Activated T-cell treated with anti-CD3 and anti-CD28 coated beads, Interleukin-2, amount 50 U/mL, for 72 hours (primary cell): ENCODE data around the gene PPP1R1C. TPM values are rescaled to one million over a fixed set of nuclear protein-coding genes. Genes with fewer than 3 reads are reported as not detected.

ENCODE experiments used
- ATAC-seq, 2 donors: fragments of 150-1000 bp; cut with Tn5 transposase; replicated peaks in 1 of 2; 2 replicates each; pipeline ENCODE4 v1.10.0; 2021; ENCODE audit warnings: moderate library complexity in 2 of 2, mild to moderate bottlenecking in 1 of 2
- DNase-seq, 2 donors: peaks; one replicate each; pipeline ENCODE4 v3.0.0; 2021 to 2022; ENCODE audit warnings: mixed read lengths in 1 of 2
- H3K27ac Mint-ChIP-seq: one replicate; pipeline ENCODE4 v1.8.0; 2022; ENCODE audit warnings: mild to moderate bottlenecking, moderate library complexity, mixed read lengths
- H3K27me3 Mint-ChIP-seq: one replicate; pipeline ENCODE4 v1.8.0; 2022; ENCODE audit warnings: low read depth, mixed read lengths
- H3K36me3 Mint-ChIP-seq, 2 donors: one replicate each; pipeline ENCODE4 v1.8.0; 2022; ENCODE audit warnings: mixed read lengths in 2 of 2, mild to moderate bottlenecking in 1 of 2; ENCODE audit not compliant: insufficient read depth in 2 of 2
- H3K4me1 Mint-ChIP-seq: one replicate; pipeline ENCODE4 v1.8.0; 2022; ENCODE audit warnings: low read depth, mixed read lengths
- H3K4me3 Mint-ChIP-seq, 2 donors: one replicate each; pipeline ENCODE4 v1.8.0; 2022; ENCODE audit warnings: mild to moderate bottlenecking in 2 of 2, mixed read lengths in 2 of 2, moderate library complexity in 2 of 2
- H3K9me3 Mint-ChIP-seq, 2 donors: one replicate each; pipeline ENCODE4 v1.8.0; 2022; ENCODE audit warnings: mixed read lengths in 2 of 2
- total RNA-seq, 2 donors: library from RNA; stranded (reverse); gene quantifications; one replicate each; pipeline ENCODE4 v1.2.3, GENCODE V29; 2022

Gene PPP1R1C, protein sequence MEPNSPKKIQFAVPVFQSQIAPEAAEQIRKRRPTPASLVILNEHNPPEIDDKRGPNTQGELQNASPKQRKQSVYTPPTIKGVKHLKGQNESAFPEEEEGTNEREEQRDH
- total RNA-seq, result not detected

DNA sequence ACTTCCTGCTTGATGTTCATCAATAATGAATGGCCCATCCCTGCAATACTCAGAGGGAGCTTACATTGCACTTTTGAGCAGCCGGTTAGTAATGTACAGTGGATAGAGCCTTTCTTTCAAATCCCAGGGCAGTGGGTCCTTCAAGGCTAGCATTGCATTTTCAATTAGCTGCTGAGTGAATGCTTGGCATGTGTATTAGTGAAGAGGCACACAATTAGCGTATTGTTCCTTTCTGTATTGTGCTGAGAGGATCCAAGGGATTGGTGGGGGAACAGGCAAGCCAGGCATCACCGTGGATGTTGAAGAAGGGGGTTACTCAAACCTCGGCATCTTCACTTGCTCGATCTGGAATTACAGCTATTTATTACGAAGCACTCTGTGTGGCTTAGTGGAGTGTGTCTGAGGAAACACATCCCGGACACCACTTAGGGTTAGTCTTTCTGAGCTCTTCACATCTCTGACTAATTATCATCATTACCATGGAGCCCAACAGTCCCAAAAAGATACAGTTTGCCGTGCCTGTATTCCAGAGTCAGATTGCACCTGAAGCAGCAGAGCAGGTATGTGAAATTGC is at the start of gene PPP1R1C:
PPP1R1C (plus strand) TSS at position 222 of the 574 bp plus-strand sequence; CDS start at position 480, 258 bp downstream.
- Mint-ChIP-seq H3K9me3 (no peaks in the 10 kb centered on the region), H3K36me3 (no peaks in the 10 kb centered on the region), H3K4me1 (no peaks in the 10 kb centered on the region), H3K27ac (no peak within 1 kb of the TSS), H3K4me3 (no peak within 1 kb of the TSS), H3K27me3 (peaks cover 5% of the 10 kb centered on the region)
- DNase-seq, result no peak
- ATAC-seq, result no peak

DNA sequence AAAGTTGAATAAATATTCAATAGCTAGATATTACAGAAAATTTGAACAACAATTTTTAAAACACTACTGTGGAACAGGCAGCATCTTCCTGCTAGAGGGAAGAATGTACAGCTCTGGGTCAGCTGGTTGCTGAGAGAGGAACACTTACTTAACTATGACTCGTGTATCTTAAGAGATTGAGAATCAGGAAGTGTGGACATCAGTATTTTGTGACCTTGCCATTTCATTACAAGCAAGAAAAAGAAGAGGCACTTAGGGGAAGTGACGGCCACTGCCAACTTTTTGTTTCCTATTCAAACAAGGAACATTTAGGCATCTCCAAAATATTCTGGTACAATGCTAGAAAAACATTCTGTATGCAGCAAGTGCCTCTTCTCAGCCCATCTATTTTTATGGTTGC is 48.2 kb upstream of the PPP1R1C start:
- DNase-seq, result no peak
- Mint-ChIP-seq H3K4me1 (no peaks in the 10 kb centered on the region), H3K4me3 (no peak overlapping the region), H3K9me3 (no peaks in the 10 kb centered on the region), H3K36me3 (no peaks in the 10 kb centered on the region), H3K27ac (no peak overlapping the region), H3K27me3 (peaks cover 30% of the 10 kb centered on the region)
- no peak for ATAC-seq

GRCh38 chr2:181943411-181944124 is 42.1 kb upstream of the PPP1R1C start:
- Mint-ChIP-seq H3K36me3 (no peaks in the 10 kb centered on the region), H3K4me1 (peaks cover 5% of the 10 kb centered on the region), H3K9me3 (no peaks in the 10 kb centered on the region), H3K27me3 (peaks cover 31% of the 10 kb centered on the region), H3K27ac (no peak overlapping the region), H3K4me3 (no peak overlapping the region)
- no peak for DNase-seq
- ATAC-seq, result no peak

DNA sequence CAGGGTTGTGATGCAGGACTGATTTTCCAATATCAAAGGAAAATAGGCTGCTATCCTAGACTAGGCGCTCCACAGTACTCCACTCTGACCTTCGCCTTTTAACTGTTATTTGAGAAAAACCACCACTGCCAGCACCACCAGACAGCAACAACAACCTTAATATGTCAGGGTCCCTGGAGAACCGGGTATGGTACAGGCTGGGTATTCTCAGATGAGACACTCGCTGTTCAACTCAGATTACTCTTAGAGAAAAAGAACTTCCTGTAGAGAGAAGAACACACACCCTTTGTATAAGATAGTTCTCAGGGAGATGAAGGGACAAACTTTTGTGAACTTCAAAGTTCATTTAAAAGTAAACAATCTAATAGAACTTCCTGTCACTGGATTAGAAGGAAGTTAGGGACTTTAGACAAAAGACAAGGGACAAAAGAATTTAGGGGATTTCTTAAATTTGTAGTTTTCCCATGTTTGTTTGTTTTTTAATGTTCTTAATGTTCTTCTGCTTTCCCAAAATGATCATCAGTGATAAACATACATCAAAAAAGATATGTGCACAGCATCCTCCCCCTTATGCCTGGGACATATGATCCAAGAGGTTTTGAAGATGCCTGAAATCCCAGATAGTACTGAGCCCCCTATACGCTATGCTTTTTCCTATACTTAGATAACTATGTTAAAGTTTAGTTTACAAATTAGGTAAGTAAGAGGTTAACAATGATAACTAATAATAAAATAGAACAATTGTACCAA is 41.3 kb upstream of the PPP1R1C start:
- H3K9me3 Mint-ChIP-seq, result no peaks in the 10 kb centered on the region
- ATAC-seq, result no peak

GRCh38 chr2:181944914-181945291 is 40.8 kb upstream of the PPP1R1C start:
- DNase-seq (no peak), ATAC-seq (no peak)
- Mint-ChIP-seq H3K27me3 (peaks cover 34% of the 10 kb centered on the region), H3K27ac (no peak overlapping the region), H3K4me3 (no peak overlapping the region), H3K9me3 (no peaks in the 10 kb centered on the region), H3K4me1 (peaks cover 5% of the 10 kb centered on the region), H3K36me3 (no peaks in the 10 kb centered on the region)

More for the DNA sequence above, 41.3 kb upstream of the PPP1R1C start:
- no peak for DNase-seq
- H3K4me1 Mint-ChIP-seq, result peaks cover 5% of the 10 kb centered on the region
- no peak overlapping the region for H3K27ac Mint-ChIP-seq
- peaks cover 31% of the 10 kb centered on the region for H3K27me3 Mint-ChIP-seq
- H3K36me3 Mint-ChIP-seq, result no peaks in the 10 kb centered on the region
- H3K4me3 Mint-ChIP-seq, result no peak overlapping the region

DNA sequence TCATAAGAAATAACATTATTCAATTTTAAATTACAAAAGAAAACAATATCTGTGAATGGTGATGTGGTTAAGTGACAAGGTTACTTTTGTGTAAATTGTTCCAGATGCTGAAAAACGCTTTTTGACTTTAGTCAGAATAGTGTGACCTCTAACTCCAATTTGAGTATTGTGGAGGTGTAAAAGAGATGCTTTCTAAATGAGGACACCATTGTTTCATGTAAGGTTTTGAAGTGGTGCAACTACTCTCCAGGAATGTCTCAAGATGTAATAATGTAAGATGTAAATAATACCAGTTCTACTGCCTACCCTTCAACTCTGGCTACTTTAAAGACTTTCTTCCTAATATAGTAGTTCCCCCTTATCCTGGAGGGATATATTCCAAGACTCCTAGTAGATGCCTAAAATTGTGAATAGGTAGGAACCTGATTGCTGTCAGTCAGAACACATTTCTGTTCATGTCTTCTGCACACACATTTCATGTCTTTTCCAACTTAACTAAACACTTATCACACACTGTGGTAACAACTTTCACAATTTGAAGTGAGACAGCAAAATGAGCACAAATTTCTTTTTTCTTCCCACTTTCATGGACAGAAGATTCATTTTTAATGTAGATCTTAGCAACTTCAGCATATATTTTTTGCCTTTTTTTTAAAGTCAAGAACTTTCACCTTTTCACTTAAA is 39.1 kb upstream of the PPP1R1C start:
- Mint-ChIP-seq H3K9me3 (no peaks in the 10 kb centered on the region), H3K4me1 (peaks cover 10% of the 10 kb centered on the region), H3K4me3 (no peak overlapping the region), H3K27ac (no peak overlapping the region), H3K36me3 (no peaks in the 10 kb centered on the region), H3K27me3 (peaks cover 36% of the 10 kb centered on the region)
- ATAC-seq (peak; percentile 77 to 89), DNase-seq (no peak)

DNA sequence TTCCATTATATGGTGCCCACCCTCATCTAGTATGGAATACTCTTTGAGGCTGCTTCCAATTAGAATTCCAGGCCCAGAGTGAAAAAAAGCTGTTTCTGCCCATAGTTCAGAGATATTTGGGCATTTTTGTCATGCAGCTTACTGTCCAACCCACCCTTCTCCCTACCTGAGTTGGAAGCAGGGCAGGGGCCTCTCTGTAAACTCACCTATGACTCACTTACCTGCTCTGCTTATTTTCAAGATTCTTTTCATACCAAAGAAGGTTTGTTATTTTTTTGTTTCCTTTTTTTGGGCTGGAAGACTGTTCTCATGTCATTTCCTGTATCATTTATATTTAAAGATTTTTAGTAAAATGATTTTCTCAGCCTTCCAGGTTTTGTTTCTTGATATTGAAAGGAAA is 38.4 kb upstream of the PPP1R1C start:
- ATAC-seq (no peak), DNase-seq (no peak)
- Mint-ChIP-seq H3K4me1 (peaks cover 14% of the 10 kb centered on the region), H3K9me3 (no peaks in the 10 kb centered on the region), H3K4me3 (no peak overlapping the region), H3K27me3 (peaks cover 36% of the 10 kb centered on the region), H3K36me3 (no peaks in the 10 kb centered on the region), H3K27ac (no peak overlapping the region)

GRCh38 chr2:181948227-181948626 is 37.4 kb upstream of the PPP1R1C start:
- Mint-ChIP-seq H3K4me3 (no peak overlapping the region), H3K9me3 (no peaks in the 10 kb centered on the region), H3K27me3 (peaks cover 36% of the 10 kb centered on the region), H3K36me3 (no peaks in the 10 kb centered on the region), H3K4me1 (peaks cover 18% of the 10 kb centered on the region), H3K27ac (no peak overlapping the region)
- DNase-seq (no peak), ATAC-seq (no peak)

DNA sequence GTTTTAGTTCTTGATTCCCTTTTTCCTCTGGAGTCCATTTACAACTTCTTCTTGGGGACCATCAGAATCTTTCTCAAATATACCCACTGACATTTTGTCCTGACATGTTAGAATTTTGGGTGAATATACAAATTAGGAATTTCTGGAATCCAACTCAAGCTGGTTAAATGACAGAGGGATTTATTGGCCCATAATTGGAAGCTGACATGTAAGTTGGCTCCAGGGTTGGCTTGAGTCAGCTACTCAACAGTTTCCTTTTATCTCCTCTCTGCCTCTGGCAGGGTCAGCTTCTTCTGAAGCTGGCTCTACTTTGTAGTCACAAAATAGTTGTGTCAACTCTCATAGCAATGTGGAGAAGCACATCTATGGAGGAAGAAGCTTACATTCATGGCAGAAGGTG is 36.6 kb upstream of the PPP1R1C start:
- peaks cover 25% of the 10 kb centered on the region for H3K4me1 Mint-ChIP-seq
- DNase-seq (no peak), ATAC-seq (no peak)
- H3K27ac Mint-ChIP-seq, result no peak overlapping the region
- peaks cover 42% of the 10 kb centered on the region for H3K27me3 Mint-ChIP-seq
- H3K4me3 Mint-ChIP-seq, result no peak overlapping the region
- H3K9me3 Mint-ChIP-seq, result no peaks in the 10 kb centered on the region
- H3K36me3 Mint-ChIP-seq, result no peaks in the 10 kb centered on the region

DNA sequence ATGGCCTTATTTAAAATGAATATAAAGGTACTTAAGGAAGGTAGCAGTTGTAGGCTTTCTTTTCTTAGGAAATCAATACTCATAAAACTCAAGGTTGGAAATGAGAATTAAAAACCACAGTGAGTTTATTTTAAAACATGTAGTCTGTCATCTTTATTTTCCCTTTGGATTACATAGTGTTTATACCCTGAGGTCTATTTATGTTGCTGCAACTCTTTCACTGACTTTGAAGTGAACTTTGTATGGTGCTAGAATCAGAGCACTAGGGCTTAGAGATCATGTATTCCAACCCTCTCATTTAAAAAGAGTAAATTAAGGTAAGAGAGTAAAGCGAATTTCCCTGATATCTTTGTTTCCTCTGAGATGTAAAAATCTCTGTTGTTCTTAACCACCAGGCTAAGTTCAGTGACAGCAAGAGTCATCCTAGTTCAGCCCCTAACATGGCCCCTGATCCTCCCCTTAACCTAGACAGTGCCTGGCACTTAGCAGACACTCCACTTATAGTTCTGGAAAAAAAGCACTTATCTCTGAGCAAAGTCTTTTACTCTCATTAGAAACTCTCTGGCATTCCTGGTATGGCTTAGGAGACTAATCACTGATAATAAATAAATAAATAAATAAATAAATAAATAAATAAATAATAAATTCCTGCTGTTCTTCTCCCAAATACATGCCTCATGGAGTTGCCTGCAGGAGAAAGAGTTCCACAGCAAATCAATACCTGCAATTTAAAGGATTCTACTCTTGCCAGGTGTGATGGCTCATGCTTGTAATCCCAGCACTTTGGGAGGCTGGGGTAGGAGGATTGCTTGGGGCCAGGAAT is 33.0 kb upstream of the PPP1R1C start:
- no peak for DNase-seq
- H3K36me3 Mint-ChIP-seq, result no peaks in the 10 kb centered on the region
- no peak overlapping the region for H3K27ac Mint-ChIP-seq
- H3K9me3 Mint-ChIP-seq, result no peaks in the 10 kb centered on the region
- H3K4me1 Mint-ChIP-seq, result peaks cover 30% of the 10 kb centered on the region
- peak; percentile 32 to 38 for ATAC-seq
- H3K27me3 Mint-ChIP-seq, result peaks cover 29% of the 10 kb centered on the region
- H3K4me3 Mint-ChIP-seq, result no peak overlapping the region

GRCh38 chr2:181953881-181954537 is 31.6 kb upstream of the PPP1R1C start:
- peaks cover 18% of the 10 kb centered on the region for H3K27me3 Mint-ChIP-seq
- peaks cover 30% of the 10 kb centered on the region for H3K4me1 Mint-ChIP-seq
- H3K36me3 Mint-ChIP-seq, result no peaks in the 10 kb centered on the region
- peak overlapping the region; percentile 51 to 73 for H3K4me3 Mint-ChIP-seq
- DNase-seq, result peak; percentile 66 to 69
- ATAC-seq, result peak; percentile 70 to 75
- H3K27ac Mint-ChIP-seq, result peak overlapping the region; percentile 28
- H3K9me3 Mint-ChIP-seq, result no peaks in the 10 kb centered on the region

GRCh38 chr2:181954538-181954883 is 31.1 kb upstream of the PPP1R1C start:
- Mint-ChIP-seq H3K27me3 (peaks cover 13% of the 10 kb centered on the region), H3K4me1 (peaks cover 30% of the 10 kb centered on the region), H3K27ac (no peak overlapping the region), H3K9me3 (no peaks in the 10 kb centered on the region), H3K36me3 (no peaks in the 10 kb centered on the region), H3K4me3 (peak overlapping the region; percentile 51 to 73)
- DNase-seq (no peak), ATAC-seq (no peak)
